Body of pancreas (tissue), 4 donors: Measurements from ENCODE around the gene KRTCAP2.

Experiments
- CTCF ChIP-seq, 7 experiments: fragments of 450-650 bp in 4 of 7; fragments of 200-600 bp in 3 of 7; sonication (generic) in 3 of 7; IDR thresholded peaks; one replicate each; pipeline ENCODE4 v1.5.1; 2016 to 2019; ENCODE audit warnings: antibody characterized with exemption in 7 of 7
- POLR2A ChIP-seq, 3 donors: fragments of 450-650 bp; IDR thresholded peaks; one replicate each; pipeline ENCODE4 v1.6.1; 2016; ENCODE audit warnings: antibody characterized with exemption in 3 of 3, mild to moderate bottlenecking in 2 of 3

- TF ChIP-seq POLR2A (IDR thresholded peaks at IDR 0.05) (no peak), CTCF (IDR thresholded peaks at IDR 0.05) (no peak)
Observed at GRCh38 chr1:155177918-155178281, 4.8 kb upstream of the KRTCAP2 start.
